AML-193 (cell line): ENCODE data around the gene SLC47A1.
A peak's percentile ranks its signal among the peaks of the same experiment; 100 is the strongest.
"Not testable (repeated sequence)": the region's sequence is repeated elsewhere in the genome, so short reads cannot be mapped to it uniquely, and the experiment has no call there.

Experiments used
- DNase-seq, 2 experiments: peaks; one replicate each; lab custom pipeline; 2025; lab: John Stamatoyannopoulos, UW

SLC47A1 gene, protein sequence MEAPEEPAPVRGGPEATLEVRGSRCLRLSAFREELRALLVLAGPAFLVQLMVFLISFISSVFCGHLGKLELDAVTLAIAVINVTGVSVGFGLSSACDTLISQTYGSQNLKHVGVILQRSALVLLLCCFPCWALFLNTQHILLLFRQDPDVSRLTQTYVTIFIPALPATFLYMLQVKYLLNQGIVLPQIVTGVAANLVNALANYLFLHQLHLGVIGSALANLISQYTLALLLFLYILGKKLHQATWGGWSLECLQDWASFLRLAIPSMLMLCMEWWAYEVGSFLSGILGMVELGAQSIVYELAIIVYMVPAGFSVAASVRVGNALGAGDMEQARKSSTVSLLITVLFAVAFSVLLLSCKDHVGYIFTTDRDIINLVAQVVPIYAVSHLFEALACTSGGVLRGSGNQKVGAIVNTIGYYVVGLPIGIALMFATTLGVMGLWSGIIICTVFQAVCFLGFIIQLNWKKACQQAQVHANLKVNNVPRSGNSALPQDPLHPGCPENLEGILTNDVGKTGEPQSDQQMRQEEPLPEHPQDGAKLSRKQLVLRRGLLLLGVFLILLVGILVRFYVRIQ

DNA sequence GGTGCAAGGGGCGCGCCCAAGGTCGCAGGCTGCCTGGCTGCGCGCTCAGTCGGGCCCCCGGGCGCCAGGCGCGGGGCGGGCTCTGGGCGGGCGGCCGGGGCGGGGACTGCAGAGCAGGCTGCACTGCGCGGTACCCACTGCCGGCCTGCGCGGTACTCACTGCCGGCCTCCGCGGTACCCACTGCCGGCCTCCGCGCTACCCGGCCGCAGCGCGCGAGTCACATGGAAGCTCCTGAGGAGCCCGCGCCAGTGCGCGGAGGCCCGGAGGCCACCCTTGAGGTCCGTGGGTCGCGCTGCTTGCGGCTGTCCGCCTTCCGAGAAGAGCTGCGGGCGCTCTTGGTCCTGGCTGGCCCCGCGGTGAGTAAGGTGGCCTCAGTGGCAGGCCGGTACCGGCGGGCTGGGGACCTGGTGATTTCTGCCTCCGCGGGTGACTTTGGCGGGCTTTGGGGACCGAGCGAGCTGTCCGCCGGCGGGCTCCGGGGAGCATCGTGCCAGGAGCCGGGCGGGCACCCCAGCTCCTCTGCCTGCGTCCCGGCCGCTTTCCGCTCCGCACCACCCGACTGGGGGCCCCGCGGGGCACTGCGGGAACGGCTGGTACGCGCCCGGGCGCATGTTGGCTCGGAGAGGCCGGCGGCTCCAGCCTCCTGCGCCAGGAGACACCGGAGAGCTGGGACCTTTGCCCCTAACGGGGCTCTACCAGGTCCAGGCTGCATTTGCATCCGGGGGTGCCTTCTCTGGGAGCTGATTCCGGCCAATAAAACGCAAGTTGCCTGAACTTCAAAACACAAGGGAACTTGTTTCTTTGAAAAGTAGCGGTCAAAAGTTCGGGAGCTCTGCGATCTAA lies at the start of gene SLC47A1:
Gene SLC47A1, plus strand, starts transcription at position 137 of the 844 bp plus-strand sequence. Its CDS starts 86 bp downstream, at position 223.
- no peak for DNase-seq

DNA sequence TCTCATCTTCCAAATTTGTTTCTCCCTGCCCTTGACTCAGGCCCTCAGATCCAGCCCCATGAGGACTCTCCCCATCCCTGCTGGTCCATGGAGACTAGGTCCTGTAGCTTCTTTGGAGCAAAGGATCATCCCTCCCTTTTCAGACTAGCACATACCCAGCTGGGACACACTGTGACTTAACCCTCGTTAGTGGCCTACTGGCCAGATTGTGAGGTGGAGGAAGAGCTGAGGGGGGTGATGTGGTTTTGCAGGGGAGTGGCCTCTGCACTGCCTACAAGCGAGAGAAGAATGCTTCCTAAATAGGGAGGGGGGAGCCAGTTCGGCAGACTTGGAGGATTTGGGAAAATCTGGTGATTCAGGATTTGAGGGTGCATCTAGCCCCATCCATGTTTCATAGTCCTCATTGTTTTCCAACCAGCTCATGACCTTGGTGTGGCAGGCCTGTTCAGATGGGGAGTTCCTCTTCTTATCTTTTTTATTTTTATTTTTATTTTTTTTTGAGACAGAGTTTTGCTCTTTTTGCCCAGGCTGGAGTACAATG lies 47.8 kb upstream of the SLC47A1 start:
- DNase-seq = no peak

DNA sequence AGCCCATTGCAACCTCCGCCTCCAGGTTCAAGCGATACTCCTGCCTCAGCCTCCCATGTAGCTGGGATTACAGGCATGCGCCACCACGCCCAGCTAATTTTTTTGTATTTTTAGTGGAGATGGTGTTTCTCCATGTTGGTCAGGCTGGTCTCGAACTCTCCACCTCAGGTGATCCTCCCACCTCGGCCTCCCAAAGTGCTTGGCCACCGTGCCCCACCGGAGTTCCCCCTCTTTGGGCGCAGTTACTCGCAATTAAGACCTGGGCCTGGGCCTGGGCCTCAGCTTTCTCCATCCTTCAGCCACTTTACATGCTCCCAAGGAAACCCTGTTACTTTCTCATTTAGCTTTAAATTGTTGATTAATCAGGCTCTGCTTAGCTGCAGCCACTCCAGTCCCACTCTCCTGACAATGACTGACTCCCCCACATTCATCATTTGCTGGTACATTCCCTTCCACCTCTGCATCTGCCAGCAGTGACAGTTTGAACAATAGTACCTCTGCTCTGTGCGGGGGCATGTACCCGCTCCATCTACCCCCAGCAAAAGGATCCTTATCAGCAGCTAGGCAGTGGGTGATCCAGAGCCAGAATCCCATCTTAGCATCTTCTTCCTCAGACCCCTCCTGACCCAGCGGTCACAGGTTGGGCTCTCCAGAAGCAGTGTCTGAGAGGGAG lies 47.2 kb upstream of the SLC47A1 start:
- no peak for DNase-seq

DNA sequence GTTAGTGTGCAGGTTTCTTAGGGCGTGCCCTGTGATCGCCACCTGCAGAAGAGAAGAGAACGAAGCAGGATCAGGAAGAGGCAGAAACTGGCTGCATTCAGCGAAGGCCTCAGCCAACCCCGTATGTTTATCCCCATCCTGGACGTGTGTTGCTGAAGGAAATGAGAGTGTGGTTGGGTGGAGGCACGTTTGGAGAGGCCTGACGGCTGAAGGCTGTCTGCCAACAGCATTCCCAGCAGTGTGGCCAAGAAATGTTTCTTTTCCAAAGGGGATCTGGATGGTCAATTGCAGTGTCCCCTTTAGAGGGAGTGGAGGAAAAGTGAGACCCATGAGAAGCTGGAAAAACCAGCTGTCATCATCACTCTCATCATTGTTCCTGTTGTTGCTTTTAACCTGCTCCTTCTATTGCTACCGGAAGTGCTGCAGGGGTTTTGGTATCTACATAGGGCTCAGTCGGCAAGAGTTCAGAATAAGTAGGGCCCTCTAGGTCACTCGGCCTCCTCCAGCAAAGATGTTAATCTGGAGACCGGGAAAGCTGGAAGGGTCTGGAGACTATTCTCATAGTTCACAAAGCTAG lies 46.5 kb upstream of the SLC47A1 start:
- DNase-seq = no peak

DNA sequence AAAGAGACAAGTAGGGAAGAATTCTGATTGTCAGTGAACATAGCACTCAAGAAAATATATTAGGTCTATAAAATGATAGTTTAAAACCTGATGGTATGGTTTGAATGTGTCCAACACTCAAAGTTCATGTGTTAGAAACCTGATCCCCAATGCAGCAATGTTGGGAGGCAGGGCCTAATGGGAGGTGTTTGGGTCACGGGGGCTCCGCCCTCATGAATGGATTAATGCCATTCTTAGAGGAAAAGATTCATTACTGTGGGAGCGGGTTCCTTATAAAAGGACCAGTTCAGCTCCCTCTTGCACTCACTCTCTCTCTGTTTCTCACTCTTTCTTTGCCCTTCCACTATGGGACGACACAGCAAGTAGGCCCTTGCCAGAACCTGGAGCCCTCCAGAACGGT lies 41.5 kb upstream of the SLC47A1 start:
- no peak for DNase-seq

DNA sequence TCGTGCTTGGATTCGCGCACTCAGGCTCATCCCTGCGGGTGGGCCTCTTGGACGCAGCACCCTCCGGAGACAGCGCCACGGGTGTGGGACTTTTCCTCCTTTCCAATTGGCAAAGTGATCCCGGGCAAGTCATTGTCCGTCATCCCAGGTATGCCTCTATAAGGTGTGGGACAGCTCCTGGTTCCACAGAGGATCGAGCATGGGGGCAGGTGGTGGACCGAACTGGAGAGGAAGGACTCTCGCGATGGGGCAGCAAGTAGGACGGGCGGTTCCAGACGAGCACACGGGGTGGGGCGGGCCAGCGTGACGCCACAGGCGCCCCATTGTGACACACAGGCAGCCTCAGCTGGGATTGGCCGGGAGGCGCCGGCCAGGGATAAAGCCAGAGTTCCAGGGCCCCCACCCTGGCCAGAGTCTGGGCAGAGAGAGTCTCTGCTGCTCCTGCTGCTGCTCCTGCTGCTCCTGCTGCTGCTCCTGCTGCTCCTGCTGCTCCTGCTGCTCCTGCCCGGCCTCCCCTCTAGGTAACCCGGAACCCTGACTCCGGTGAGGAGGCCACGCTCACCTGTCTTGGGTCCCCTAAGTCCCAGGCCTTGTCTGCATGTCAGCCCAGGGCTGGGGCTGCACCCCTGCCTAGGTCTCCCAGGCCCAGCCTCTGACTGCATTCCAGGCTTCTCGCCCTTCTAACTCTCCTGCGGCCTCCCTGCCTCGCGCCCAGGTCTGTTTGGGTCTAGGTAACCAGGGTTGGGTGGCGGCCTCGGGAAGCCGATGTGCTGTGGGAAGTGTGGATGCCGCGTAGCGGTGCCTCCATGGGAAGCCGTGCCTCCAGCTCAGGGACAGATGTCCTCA lies 38.5 kb upstream of the SLC47A1 start:
- DNase-seq = no peak

DNA sequence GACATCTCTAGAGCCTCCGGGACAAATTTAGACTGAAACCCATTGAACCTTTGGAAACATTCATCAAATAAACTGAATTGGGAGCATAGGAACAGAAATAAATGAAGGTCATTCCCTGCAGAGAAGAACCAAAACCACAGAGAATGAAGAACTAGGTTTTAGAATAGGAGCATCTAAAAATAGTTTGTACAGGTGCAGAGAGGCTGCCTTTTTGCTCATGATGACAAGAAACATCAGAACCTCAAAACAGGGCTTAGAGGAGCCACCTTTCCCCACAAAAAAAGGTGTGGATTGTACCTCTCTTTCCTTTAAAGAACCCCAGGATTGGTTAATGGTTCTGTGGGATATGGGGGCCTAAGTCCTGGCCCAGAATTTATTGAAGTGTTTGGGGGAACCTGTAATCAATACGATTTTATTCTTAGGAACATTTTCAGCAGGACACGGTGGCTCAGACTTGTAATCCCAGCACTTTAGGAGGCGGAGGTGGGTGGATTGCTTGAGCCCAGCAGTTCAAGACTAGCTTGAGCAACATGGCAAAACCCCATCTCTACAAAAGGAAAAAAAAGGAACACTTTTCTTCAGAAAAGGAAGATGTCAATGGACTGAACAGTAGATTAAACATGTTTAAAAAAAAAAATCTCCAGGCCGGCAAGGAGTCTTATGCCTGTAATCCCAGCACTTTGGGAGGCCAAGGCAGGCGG lies 37.7 kb upstream of the SLC47A1 start:
- DNase-seq = no peak

DNA sequence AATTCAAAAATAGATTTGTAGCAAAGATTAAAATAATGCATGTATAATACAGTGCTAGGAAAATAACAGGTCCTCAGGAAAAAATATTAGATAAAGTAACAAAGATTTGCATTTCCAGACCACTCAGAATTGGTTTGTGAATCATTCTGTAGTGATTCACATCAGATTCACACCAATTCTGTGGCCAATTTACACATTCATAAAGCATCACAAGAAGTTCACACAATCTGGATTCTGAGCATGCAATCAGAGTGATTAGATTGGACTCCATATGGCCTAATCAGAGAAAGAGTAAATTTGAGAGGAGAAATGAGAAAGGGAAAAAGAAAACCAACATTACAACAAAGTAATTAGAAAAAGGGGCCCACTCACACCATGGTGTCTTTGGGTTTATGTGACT lies 36.0 kb upstream of the SLC47A1 start:
- no peak for DNase-seq

DNA sequence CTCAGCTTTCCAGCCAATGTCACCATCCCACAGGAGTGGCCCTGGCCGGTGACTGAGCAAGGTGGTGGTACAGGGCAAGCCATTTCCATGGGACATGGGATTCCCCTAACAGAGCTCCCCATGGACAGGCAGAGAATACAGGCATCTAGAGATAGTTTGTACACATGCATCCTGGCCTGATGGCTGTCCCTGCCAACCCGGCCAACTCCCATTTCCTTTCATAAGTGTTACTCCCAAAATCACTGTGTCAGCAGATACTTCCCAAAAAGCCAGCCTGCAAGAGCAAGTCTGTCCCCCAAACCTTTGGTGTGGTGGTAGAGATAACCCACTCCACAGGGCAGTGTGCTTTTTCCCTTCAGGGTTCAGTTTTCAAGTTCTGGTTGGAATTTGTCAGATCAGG lies 32.4 kb upstream of the SLC47A1 start:
- no peak for DNase-seq

DNA sequence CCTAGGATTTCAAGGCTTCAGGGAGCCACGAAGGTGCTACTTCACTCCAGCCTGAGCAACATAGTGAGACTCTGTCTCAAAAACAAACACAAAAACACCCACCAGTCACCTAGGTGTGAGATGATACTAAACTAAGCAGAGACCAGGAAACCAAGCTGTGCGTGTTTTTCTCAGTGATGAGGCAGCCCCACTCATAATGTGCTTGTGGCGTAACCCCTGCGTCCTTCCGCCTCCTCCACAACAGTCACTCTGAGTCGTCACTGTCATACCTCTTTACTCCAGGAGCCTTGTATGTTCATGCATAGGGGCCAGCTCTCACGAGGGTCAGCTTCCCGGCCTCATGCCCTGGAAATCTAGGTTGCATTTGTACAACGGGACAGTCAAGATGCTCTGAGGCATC lies 31.1 kb upstream of the SLC47A1 start:
- DNase-seq = no peak

DNA sequence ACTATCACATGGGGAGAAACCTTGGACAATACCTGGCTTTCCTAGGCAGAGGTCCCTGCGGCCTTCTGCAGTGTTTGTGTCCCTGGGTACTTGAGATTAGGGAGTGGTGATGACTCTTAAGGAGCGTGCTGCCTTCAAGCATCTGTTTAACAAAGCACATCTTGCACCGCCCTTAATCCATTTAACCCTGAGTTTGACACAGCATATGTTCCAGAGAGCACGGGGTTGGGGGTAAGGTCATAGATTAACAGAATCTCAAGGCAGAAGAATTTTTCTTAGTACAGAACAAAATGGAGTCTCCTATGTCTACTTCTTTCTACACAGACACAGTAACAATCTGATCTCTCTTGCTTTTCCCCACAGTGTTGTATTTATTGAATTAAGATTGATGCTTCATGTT lies 28.1 kb upstream of the SLC47A1 start:
- not testable (repeated sequence) for DNase-seq

DNA sequence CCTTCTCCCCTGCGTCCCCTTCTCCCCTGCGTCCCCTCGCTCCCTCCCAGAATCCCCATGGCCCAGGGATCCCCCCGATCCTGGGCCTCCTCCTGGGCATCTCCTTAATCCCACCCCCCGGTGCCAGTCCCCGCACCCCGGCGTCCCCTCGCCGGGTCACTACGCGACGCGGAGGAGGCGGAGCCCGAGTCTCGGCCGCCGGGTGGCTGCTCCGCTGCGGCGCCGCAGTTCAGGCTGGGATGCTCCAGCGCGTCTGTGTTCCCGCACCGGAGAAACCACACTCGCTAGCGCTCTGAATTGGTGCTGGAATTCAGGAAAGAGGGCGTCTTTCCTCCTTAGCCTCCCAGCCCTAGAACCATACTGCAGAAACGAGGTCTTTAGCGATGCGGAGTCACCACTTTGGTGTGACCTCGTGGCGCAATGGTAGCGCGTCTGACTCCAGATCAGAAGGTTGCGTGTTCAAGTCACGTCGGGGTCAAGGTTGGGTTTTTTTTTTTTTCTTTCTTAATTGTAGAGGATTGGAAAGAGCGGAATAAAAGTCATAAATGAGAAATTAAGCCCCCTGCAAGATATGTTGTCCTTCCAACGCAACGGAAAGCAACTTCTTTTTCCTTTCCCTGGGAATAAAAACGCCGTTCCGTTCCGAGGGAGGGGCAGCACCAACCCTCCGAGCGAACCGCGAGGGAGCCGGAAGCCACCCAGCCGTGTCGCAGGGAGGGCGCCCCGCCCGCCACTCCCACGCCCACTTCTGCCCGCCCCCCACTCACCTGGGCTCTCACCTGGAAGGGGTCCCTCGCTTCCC lies 25.7 kb upstream of the SLC47A1 start:
- peak; percentile 59 to 79 for DNase-seq

DNA sequence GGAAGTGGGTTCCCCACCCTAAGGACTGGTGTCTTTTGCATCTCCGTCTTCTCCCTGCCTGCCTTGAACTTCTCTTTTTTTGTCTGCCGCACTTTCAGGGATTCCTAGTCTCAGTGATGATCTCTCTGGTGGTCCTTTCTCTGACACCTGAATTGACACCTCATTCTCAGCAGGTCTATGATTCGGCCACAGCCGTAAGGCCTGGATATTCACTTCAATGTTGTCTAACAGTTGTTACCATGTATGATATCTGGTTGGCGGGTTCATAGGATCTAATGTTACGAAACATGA lies 25.1 kb upstream of the SLC47A1 start:
- DNase-seq = peak in 1 of 2 experiments; percentile 44

DNA sequence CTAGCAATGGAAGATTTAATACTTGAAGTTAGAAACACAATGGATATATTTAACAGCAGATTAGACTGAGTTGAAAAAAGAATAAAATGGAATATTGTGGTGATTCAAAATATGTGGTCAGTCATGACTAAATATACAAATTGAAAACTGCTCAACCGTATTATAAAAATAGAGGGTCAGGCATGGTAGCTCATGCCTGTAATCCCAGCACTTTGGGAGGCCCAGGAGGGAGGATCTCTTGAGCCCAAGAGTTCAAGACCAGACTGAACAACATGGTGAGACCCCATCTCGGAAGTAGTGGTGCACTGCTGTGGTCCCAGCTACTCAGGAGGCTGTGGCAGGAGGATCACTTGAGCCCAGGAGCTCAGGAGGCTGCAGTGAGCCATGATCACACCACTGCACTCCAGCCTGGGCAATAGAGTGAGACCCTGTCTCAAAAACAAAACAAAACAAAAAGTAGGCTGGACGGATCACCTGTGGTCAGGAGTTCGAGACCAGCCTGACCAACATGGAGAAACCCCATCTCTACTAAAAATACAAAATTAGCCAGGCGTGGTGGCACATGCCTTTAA lies 24.3 kb upstream of the SLC47A1 start:
- not testable (repeated sequence) for DNase-seq

DNA sequence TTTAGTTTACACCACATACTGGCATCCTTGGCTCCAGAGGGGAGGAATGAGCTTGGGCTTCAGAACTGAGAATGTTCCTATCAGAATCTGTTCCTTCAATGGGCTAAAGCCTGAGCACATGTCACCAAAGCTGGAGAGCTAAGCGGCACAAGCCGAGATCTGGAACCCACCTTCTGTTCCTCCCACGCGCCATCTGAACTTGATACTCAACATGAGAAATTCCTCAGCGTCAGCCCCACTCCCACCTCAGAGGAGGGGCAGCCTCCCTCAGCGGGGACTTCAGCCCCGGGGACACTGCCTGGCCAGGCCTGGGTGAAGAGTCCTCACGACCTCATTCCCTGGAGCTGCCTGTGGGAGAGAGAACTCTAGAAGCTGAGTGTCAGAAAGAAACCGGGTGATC lies 22.8 kb upstream of the SLC47A1 start:
- no peak for DNase-seq

DNA sequence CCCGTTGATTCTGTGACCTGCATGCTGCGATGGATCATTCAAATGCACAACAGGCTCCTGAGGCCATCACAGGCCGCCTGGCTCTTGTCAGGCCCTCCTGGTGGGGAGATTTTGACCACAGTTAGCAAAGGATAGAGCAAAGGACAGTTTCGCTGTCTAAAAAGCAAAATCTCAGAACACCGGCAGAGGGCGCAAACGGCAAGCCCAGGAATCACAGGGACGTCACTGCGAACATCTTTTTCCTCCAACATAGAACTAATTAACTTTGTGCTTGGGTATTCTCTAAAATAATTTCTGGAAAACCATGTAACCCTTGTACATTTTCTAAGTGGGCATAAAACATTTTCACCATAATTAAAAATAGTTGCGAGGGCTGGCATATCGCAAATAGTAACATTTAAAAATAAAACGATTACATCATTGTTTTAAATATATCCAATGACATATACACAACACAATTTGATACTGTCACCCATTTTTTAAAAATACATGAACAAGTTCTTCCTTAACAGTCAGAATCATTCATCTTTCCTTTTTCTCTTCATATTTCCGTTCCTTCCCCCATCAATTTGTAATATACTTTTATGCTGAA lies 19.7 kb upstream of the SLC47A1 start:
- peak; percentile 63 to 68 for DNase-seq

DNA sequence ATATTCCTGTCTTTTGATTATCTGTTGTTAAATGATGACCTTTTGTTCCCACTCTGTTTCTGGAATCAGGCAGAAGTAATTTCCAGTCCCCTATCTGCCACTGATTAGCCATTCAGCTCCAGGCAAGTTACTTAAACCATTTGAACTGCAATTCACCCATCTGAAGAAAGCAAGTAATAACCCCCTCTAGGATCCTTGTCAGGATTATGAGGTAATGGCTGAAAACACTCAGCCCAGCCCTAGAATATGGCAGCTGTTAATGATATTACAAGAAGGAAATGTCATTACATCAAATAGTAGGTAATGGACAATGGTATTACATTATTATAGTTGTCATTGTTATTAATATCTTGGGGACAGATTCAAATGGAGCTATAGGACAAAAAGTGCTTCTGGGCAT lies 16.0 kb upstream of the SLC47A1 start:
- DNase-seq = no peak
